Neural crest cell (in vitro differentiated cells): ENCODE measurements around the gene CA5A. TPM values are rescaled to one million over a fixed set of nuclear protein-coding genes. Genes with fewer than 3 reads are reported as not detected.
A peak's percentile ranks its signal among the peaks of the same experiment; 100 is the strongest.

Experiments
- DNase-seq: peaks from one replicate; pipeline ENCODE4 v3.0.0; 2021; ENCODE audit warnings: low read depth, mixed read lengths, low spot score
- H3K27ac Mint-ChIP-seq: one replicate; pipeline ENCODE4 v1.8.0; 2021; ENCODE audit warnings: mild to moderate bottlenecking, mixed read lengths; ENCODE audit not compliant: unreplicated experiment
- H3K27me3 Mint-ChIP-seq: 2 replicates; pipeline ENCODE4 v1.8.0; 2021; ENCODE audit warnings: low read depth, mild to moderate bottlenecking, mixed read lengths
- H3K36me3 Mint-ChIP-seq: 2 replicates; pipeline ENCODE4 v1.8.0; 2021; ENCODE audit warnings: low read depth, mild to moderate bottlenecking, mixed read lengths
- H3K4me1 Mint-ChIP-seq: 2 replicates; pipeline ENCODE4 v1.8.0; 2021; ENCODE audit warnings: mixed read lengths
- H3K4me3 Mint-ChIP-seq: one replicate; pipeline ENCODE4 v1.8.0; 2021; ENCODE audit warnings: mild to moderate bottlenecking, mixed read lengths
- H3K9me3 Mint-ChIP-seq: 2 replicates; pipeline ENCODE4 v1.8.0; 2021; ENCODE audit warnings: mixed read lengths
- CTCF ChIP-seq: fragments of 200-600 bp; sonication (generic); conservative IDR thresholded peaks from 2 replicates; pipeline ENCODE4 v1.5.0; 2021; ENCODE audit warnings: antibody characterized with exemption, mild to moderate bottlenecking
- total RNA-seq: library from RNA; stranded (reverse); gene quantifications from 2 replicates; pipeline ENCODE4 v1.2.1, GENCODE V29; 2021

CA5A gene
- total RNA-seq, 1 donor from 2014 or later, result not detected

GRCh38 chr16:87847785-87848675 lies 88.3 kb downstream of the CA5A start:
- Mint-ChIP-seq H3K36me3 (no peaks in the 10 kb centered on the region), H3K4me3 (peak overlapping the region; percentile 52), H3K27me3 (peaks cover 3% of the 10 kb centered on the region), H3K9me3 (no peaks in the 10 kb centered on the region), H3K4me1 (peaks cover 30% of the 10 kb centered on the region), H3K27ac (peak overlapping the region; percentile 75)
- no peak for TF ChIP-seq CTCF
- peak; percentile 55 for DNase-seq

GRCh38 chr16:87847467-87847784 lies 88.9 kb downstream of the CA5A start:
- Mint-ChIP-seq H3K4me1 (peaks cover 26% of the 10 kb centered on the region), H3K9me3 (no peaks in the 10 kb centered on the region), H3K4me3 (no peak overlapping the region), H3K27me3 (no peaks in the 10 kb centered on the region), H3K36me3 (no peaks in the 10 kb centered on the region), H3K27ac (no peak overlapping the region)
- DNase-seq, result no peak
- TF ChIP-seq CTCF, result no peak

- H3K4me3 Mint-ChIP-seq, result no peak overlapping the region
- no peak overlapping the region for H3K27ac Mint-ChIP-seq
- no peaks in the 10 kb centered on the region for H3K9me3 Mint-ChIP-seq
- TF ChIP-seq CTCF, result no peak
- no peaks in the 10 kb centered on the region for H3K36me3 Mint-ChIP-seq
- DNase-seq, result no peak
- no peaks in the 10 kb centered on the region for H3K27me3 Mint-ChIP-seq
- H3K4me1 Mint-ChIP-seq, result peaks cover 26% of the 10 kb centered on the region
Measured at GRCh38 chr16:87846705-87847466, 89.4 kb downstream of the CA5A start.

- DNase-seq, result no peak
- Mint-ChIP-seq H3K4me1 (peaks cover 26% of the 10 kb centered on the region), H3K4me3 (no peak overlapping the region), H3K27ac (no peak overlapping the region), H3K9me3 (no peaks in the 10 kb centered on the region), H3K36me3 (no peaks in the 10 kb centered on the region), H3K27me3 (no peaks in the 10 kb centered on the region)
- no peak for TF ChIP-seq CTCF
Measured at GRCh38 chr16:87845807-87846619, 90.3 kb downstream of the CA5A start.

DNA sequence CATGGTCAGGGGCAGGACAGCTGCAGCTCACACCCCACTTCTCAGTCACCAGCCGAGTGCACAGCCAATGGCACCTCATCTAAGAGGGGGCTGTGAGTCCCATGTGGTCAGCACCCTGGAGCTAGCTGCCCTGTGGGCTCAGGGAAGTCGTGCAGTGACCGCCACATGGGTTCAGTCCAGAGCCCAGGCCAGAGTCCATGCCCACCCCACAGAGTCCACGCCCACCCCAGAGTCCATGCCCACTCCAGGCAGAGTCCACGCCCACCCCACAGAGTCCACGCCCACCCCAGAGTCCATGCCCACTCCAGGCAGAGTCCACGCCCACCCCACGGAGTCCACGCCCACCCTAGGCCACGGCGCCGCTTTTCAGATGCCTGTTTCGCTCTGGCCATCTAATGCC lies 91.1 kb downstream of the CA5A start:
- Mint-ChIP-seq H3K27ac (no peak overlapping the region), H3K36me3 (no peaks in the 10 kb centered on the region), H3K4me1 (peaks cover 26% of the 10 kb centered on the region), H3K27me3 (no peaks in the 10 kb centered on the region), H3K4me3 (no peak overlapping the region), H3K9me3 (no peaks in the 10 kb centered on the region)
- no peak for TF ChIP-seq CTCF
- no peak for DNase-seq
